Ureter (tissue), 1 donor: ENCODE results near the gene DLL3. TPM values are rescaled to one million over a fixed set of nuclear protein-coding genes. Genes with fewer than 3 reads are reported as not detected.

ENCODE experiments used
- DNase-seq: peaks from one replicate; pipeline ENCODE4 v3.0.0-alpha.2; 2020; ENCODE audit warnings: low spot score
- total RNA-seq: library from RNA; stranded (reverse); gene quantifications from one replicate; pipeline ENCODE4 v1.2.4, GENCODE V29; 2023
- donor health status: DM: yes; HTN: yes; CAD: no.

The DLL3 gene
- total RNA-seq, 1 donor from 2014 or later: not detected

- DNase-seq: no peak
Measured at GRCh38 chr19:39483141-39483540, 15.6 kb upstream of the DLL3 start.

- no peak for DNase-seq
Measured at GRCh38 chr19:39489756-39490155, 9.0 kb upstream of the DLL3 start.

- no peak for DNase-seq
Measured at GRCh38 chr19:39492225-39492624, 6.5 kb upstream of the DLL3 start.

GRCh38 chr19:39492788-39493187 lies 6.0 kb upstream of the DLL3 start:
- DNase-seq: no peak

GRCh38 chr19:39494661-39495060 lies 4.1 kb upstream of the DLL3 start:
- no peak for DNase-seq

GRCh38 chr19:39496063-39496462 lies 2.7 kb upstream of the DLL3 start:
- DNase-seq: no peak

GRCh38 chr19:39497701-39497995 lies 1.1 kb upstream of the DLL3 start:
- DNase-seq: no peak

GRCh38 chr19:39497996-39498797 lies 550 bp upstream of the DLL3 start:
- DNase-seq: no peak

- no peak for DNase-seq
Measured at GRCh38 chr19:39499932-39500331, 1.2 kb downstream of the DLL3 start.

GRCh38 chr19:39500543-39500942 lies 1.8 kb downstream of the DLL3 start:
- DNase-seq: no peak

- no peak for DNase-seq
Measured at GRCh38 chr19:39501340-39501739, 2.6 kb downstream of the DLL3 start.

GRCh38 chr19:39502640-39503417 lies 4.1 kb downstream of the DLL3 start:
- no peak for DNase-seq

GRCh38 chr19:39506598-39506943 lies 7.8 kb downstream of the DLL3 start:
- no peak for DNase-seq

- DNase-seq: no peak
Measured at GRCh38 chr19:39506944-39507714, 8.4 kb downstream of the DLL3 start.

GRCh38 chr19:39507715-39508364 lies 9.1 kb downstream of the DLL3 start:
- no peak for DNase-seq

GRCh38 chr19:39508629-39509028 lies 9.9 kb downstream of the DLL3 start:
- DNase-seq: no peak

GRCh38 chr19:39509233-39509632 lies 10.5 kb downstream of the DLL3 start:
- DNase-seq: no peak

- no peak for DNase-seq
Measured at GRCh38 chr19:39512988-39513387, 14.2 kb downstream of the DLL3 start.

GRCh38 chr19:39514840-39515550 lies 16.2 kb downstream of the DLL3 start, which contains the start of gene SELENOV:
Gene SELENOV, plus strand, starts transcription at chr19:39515139. Its CDS starts 74 bp downstream, at chr19:39515213.
- DNase-seq: no peak

- no peak for DNase-seq
Measured at GRCh38 chr19:39515551-39516191, 16.9 kb downstream of the DLL3 start.

- no peak for DNase-seq
Measured at GRCh38 chr19:39516270-39516669, 17.5 kb downstream of the DLL3 start.
